ENCODE results near the gene EPSTI1. TPM values are rescaled to one million over a fixed set of nuclear protein-coding genes. Genes with fewer than 3 reads are reported as not detected.

Gene EPSTI1
- total and polyA plus RNA-seq, 2 experiments from 2014 or later = 1.5 to 2.5 TPM

DNA sequence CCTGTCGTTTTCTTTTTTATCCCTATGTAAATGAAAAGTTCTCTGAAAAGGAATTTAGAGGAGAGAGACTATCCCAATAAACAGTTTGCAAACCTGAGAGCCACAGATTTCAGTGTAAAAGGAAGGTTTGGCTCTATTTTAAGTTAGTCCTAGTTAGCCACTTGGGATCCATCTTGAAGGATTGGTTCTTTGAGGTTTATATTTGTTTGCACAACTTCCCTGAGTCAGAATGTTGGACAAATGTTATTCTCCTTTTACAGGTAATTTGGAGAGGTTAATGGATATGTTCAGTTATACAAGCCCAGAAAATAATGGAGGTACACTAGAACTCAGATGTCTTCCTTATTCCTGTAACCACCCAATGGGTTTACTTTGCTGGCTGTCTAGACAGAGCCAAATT lies 28.8 kb upstream of the EPSTI1 start:
- 7 to 17% methylated on average over 1 of the region's 1 CpG for WGBS, 2 experiments (ENCODE audit: low coverage in 1 of 2, low lambda C conversion rate in 2 of 2, missing lambda C conversion rate in 2 of 2)
- 0 out of 2 replicates have a peak, but pooled peaks cover 7% of the 10 kb centered on the region for H3K4me1 ChIP-seq (ENCODE audit: insufficient read depth)
- H4K20me1 ChIP-seq (ENCODE audit: insufficient read depth) = no peaks in the 10 kb centered on the region
- no peak for TF ChIP-seq EZH2 (IDR thresholded peaks at IDR 0.05; ENCODE audit: insufficient read depth, poor library complexity, severe bottlenecking)
- TF ChIP-seq EZH2phosphoT487 (IDR thresholded peaks at IDR 0.05; ENCODE audit: insufficient read depth, low read depth) = no peak
- no peaks in the 10 kb centered on the region for H3F3A ChIP-seq (ENCODE audit: insufficient read depth)
- peaks cover 21% of the 10 kb centered on the region for H3K79me2 ChIP-seq (ENCODE audit: insufficient read depth)
- H3K4me2 ChIP-seq (ENCODE audit: unreplicated experiment) = no peak overlapping the region
- H3K27ac ChIP-seq = no peak overlapping the region
- H3K4me3 ChIP-seq = no peak overlapping the region
- DNase-seq = no peak
- no peaks in the 10 kb centered on the region for H3K9me2 ChIP-seq (ENCODE audit: insufficient read depth)
- no peaks in the 10 kb centered on the region for H3K9me3 ChIP-seq (ENCODE audit: low read depth)
- H2AFZ ChIP-seq = peak overlapping the region; percentile 35; the same call in 1 of the 2 replicates
- no peak overlapping the region for H3K9ac ChIP-seq
- no peaks in the 10 kb centered on the region for H3K36me3 ChIP-seq (ENCODE audit: low read depth)
- in situ Hi-C loops (cut with MboI) = no loop called here
- no peaks in the 10 kb centered on the region for H3K27me3 ChIP-seq (replicated peaks; ENCODE audit: insufficient read depth)

DNA sequence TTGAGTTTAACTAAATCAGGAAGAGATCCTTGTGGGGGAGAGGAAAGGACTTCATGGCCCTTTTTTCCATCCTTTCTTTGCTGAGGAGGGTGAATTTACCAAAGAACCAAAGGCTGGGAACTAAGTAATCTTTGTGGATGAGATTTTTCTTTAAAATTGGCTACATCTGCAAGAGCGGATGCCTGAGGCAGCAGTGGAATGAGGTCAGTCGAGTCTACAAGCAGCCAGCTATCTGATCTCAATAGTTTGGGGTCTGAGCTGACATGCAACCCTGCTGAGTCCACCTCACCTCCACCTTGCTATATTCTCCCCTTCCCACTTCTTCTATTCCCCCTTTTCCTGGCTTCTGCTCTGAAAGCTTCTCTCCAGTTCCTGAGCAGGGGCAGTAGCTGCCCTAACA lies 27.8 kb upstream of the EPSTI1 start:
- no peak overlapping the region for H2AFZ ChIP-seq
- H3K4me3 ChIP-seq = no peak overlapping the region
- H4K20me1 ChIP-seq (ENCODE audit: insufficient read depth) = no peaks in the 10 kb centered on the region
- H3K9me3 ChIP-seq (ENCODE audit: low read depth) = no peaks in the 10 kb centered on the region
- TF ChIP-seq EZH2phosphoT487 (IDR thresholded peaks at IDR 0.05; ENCODE audit: insufficient read depth, low read depth) (no peak), EZH2 (IDR thresholded peaks at IDR 0.05; ENCODE audit: insufficient read depth, poor library complexity, severe bottlenecking) (no peak)
- in situ Hi-C loops (cut with MboI) = no loop called here
- WGBS, 2 experiments (ENCODE audit: low coverage in 1 of 2, low lambda C conversion rate in 2 of 2, missing lambda C conversion rate in 2 of 2) = 70 to 82% methylated on average over 2 of the region's 2 CpGs
- no peak overlapping the region for H3K9ac ChIP-seq
- H3K4me1 ChIP-seq (ENCODE audit: insufficient read depth) = no peaks in the 10 kb centered on the region
- peaks cover 12% of the 10 kb centered on the region for H3K79me2 ChIP-seq (ENCODE audit: insufficient read depth)
- H3K36me3 ChIP-seq (ENCODE audit: low read depth) = no peaks in the 10 kb centered on the region
- DNase-seq = no peak
- no peaks in the 10 kb centered on the region for H3F3A ChIP-seq (ENCODE audit: insufficient read depth)
- no peaks in the 10 kb centered on the region for H3K27me3 ChIP-seq (replicated peaks; ENCODE audit: insufficient read depth)
- no peaks in the 10 kb centered on the region for H3K9me2 ChIP-seq (ENCODE audit: insufficient read depth)
- H3K4me2 ChIP-seq (ENCODE audit: unreplicated experiment) = no peak overlapping the region
- no peak overlapping the region for H3K27ac ChIP-seq

DNA sequence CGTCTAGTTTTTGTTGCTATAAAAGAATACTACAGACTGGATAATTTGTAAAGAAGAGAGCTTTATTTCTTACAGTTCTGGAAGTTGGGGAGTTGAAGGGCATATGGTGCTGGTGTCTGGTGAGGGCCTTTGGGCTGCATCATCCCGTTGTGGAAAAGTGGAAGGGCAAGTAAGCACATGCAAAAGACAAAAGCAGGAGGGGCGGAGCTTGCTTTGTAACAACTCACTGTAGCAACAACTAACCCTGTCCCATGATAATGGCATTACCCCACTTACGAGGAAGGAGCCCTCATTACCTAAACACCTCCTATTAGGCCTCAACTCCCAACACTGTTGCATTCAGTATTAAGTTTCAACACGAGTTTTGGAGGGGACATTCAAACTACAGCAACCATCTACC lies 24.2 kb upstream of the EPSTI1 start:
- no peak for DNase-seq
- TF ChIP-seq EZH2 (IDR thresholded peaks at IDR 0.05; ENCODE audit: insufficient read depth, poor library complexity, severe bottlenecking) = no peak
- Histone ChIP-seq H3K36me3 (ENCODE audit: low read depth) (no peaks in the 10 kb centered on the region), H3K4me3 (no peak overlapping the region), H2AFZ (no peak overlapping the region), H3K4me2 (ENCODE audit: unreplicated experiment) (no peak overlapping the region), H3K27me3 (replicated peaks; ENCODE audit: insufficient read depth) (no peaks in the 10 kb centered on the region), H3K9ac (no peak overlapping the region), H4K20me1 (ENCODE audit: insufficient read depth) (no peaks in the 10 kb centered on the region), H3K79me2 (ENCODE audit: insufficient read depth) (no peaks in the 10 kb centered on the region), H3K9me3 (ENCODE audit: low read depth) (no peaks in the 10 kb centered on the region), H3K27ac (no peak overlapping the region), H3F3A (ENCODE audit: insufficient read depth) (no peaks in the 10 kb centered on the region), H3K4me1 (ENCODE audit: insufficient read depth) (no peaks in the 10 kb centered on the region), H3K9me2 (ENCODE audit: insufficient read depth) (no peaks in the 10 kb centered on the region)
- 61% methylated on average over 5 of the region's 5 CpGs for WGBS, 2 experiments (ENCODE audit: low coverage in 1 of 2, low lambda C conversion rate in 2 of 2, missing lambda C conversion rate in 2 of 2)
- in situ Hi-C loops (cut with MboI) = no loop called here

DNA sequence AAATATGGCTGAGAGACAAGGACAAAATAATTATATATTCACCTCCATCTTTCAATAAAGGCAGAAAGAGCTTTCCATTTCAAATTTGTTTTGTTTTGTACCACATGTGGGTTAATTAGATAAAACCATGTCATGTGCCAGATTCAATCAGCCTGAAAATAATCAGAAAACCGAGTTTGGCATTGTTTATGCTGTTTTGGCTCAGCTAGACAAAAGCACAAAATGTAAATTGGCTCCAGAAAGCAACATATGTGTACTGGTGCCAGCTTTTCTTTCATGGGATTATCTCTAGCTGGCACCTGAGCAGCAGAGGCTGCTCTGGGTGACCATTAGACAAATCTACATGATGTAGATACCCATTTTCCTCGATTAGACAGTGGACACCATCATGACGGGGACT lies 22.1 kb upstream of the EPSTI1 start:
- Histone ChIP-seq H3F3A (ENCODE audit: insufficient read depth) (peaks cover 5% of the 10 kb centered on the region), H3K79me2 (ENCODE audit: insufficient read depth) (no peaks in the 10 kb centered on the region), H3K4me3 (no peak overlapping the region), H3K27me3 (replicated peaks; ENCODE audit: insufficient read depth) (no peaks in the 10 kb centered on the region), H3K4me1 (ENCODE audit: insufficient read depth) (peaks cover 9% of the 10 kb centered on the region), H3K4me2 (ENCODE audit: unreplicated experiment) (no peak overlapping the region), H3K9ac (no peak overlapping the region), H3K27ac (no peak overlapping the region), H4K20me1 (ENCODE audit: insufficient read depth) (no peaks in the 10 kb centered on the region), H3K9me3 (ENCODE audit: low read depth) (no peaks in the 10 kb centered on the region), H2AFZ (no peak overlapping the region), H3K36me3 (ENCODE audit: low read depth) (no peaks in the 10 kb centered on the region), H3K9me2 (ENCODE audit: insufficient read depth) (no peaks in the 10 kb centered on the region)
- in situ Hi-C loops (cut with MboI) = no loop called here
- TF ChIP-seq EZH2phosphoT487 (IDR thresholded peaks at IDR 0.05; ENCODE audit: insufficient read depth, low read depth) (no peak), EZH2 (IDR thresholded peaks at IDR 0.05; ENCODE audit: insufficient read depth, poor library complexity, severe bottlenecking) (no peak)
- 42 to 45% methylated on average over 3 of the region's 3 CpGs for WGBS, 2 experiments (ENCODE audit: low coverage in 1 of 2, low lambda C conversion rate in 2 of 2, missing lambda C conversion rate in 2 of 2)
- no peak for DNase-seq

- Histone ChIP-seq H3K36me3 (ENCODE audit: low read depth) (no peaks in the 10 kb centered on the region), H3K27me3 (replicated peaks; ENCODE audit: insufficient read depth) (no peaks in the 10 kb centered on the region), H3K79me2 (ENCODE audit: insufficient read depth) (no peaks in the 10 kb centered on the region), H3K4me3 (no peak overlapping the region), H3K9me3 (ENCODE audit: low read depth) (no peaks in the 10 kb centered on the region), H3K9ac (no peak overlapping the region), H2AFZ (no peak overlapping the region), H4K20me1 (ENCODE audit: insufficient read depth) (no peaks in the 10 kb centered on the region), H3K27ac (peak overlapping the region; percentile 27; the same call in 1 of the 2 replicates), H3K4me2 (ENCODE audit: unreplicated experiment) (peak overlapping the region; percentile 27), H3K9me2 (ENCODE audit: insufficient read depth) (no peaks in the 10 kb centered on the region), H3F3A (ENCODE audit: insufficient read depth) (peaks cover 36% of the 10 kb centered on the region), H3K4me1 (ENCODE audit: insufficient read depth) (peaks cover 48% of the 10 kb centered on the region)
- 54 to 62% methylated on average over 1 of the region's 1 CpG for WGBS, 2 experiments (ENCODE audit: low coverage in 1 of 2, low lambda C conversion rate in 2 of 2, missing lambda C conversion rate in 2 of 2)
- in situ Hi-C loops (cut with MboI) = no loop called here
- no peak for TF ChIP-seq EZH2phosphoT487 (IDR thresholded peaks at IDR 0.05; ENCODE audit: insufficient read depth, low read depth)
- no peak for TF ChIP-seq EZH2 (IDR thresholded peaks at IDR 0.05; ENCODE audit: insufficient read depth, poor library complexity, severe bottlenecking)
- DNase-seq = peak; percentile 71
Observed at GRCh38 chr13:43009506-43009905, 17.5 kb upstream of the EPSTI1 start.

Data from GM23248 (cell line).